Measurements from ENCODE around the gene GREB1. TPM values are rescaled to one million over a fixed set of nuclear protein-coding genes. Genes with fewer than 3 reads are reported as not detected.

Gene GREB1
- total RNA-seq, 1 donor from 2014 or later: 82.5 TPM

GRCh38 chr2:11550901-11551568, 17.2 kb downstream of the GREB1 start:
- peaks cover 11% of the 10 kb centered on the region for H3K36me3 Mint-ChIP-seq (ENCODE audit: insufficient read depth)
- H3K9me3 Mint-ChIP-seq (ENCODE audit: low read depth): peaks cover 4% of the 10 kb centered on the region
- H3K27me3 Mint-ChIP-seq: no peaks in the 10 kb centered on the region
- no peak for TF ChIP-seq CTCF (IDR thresholded peaks at IDR 0.05; ENCODE audit: unreplicated experiment)
- no peak for DNase-seq (ENCODE audit: low spot score, unreplicated experiment)
- no peak overlapping the region for H3K27ac Mint-ChIP-seq
- H3K4me3 Mint-ChIP-seq (ENCODE audit: low read depth): no peak overlapping the region
- H3K4me1 Mint-ChIP-seq (ENCODE audit: low read depth): peaks cover 11% of the 10 kb centered on the region

GRCh38 chr2:11551569-11552259, 17.9 kb downstream of the GREB1 start:
- H3K4me3 Mint-ChIP-seq (ENCODE audit: low read depth): no peak overlapping the region
- H3K9me3 Mint-ChIP-seq (ENCODE audit: low read depth): peaks cover 4% of the 10 kb centered on the region
- peaks cover 11% of the 10 kb centered on the region for H3K4me1 Mint-ChIP-seq (ENCODE audit: low read depth)
- peaks cover 13% of the 10 kb centered on the region for H3K36me3 Mint-ChIP-seq (ENCODE audit: insufficient read depth)
- no peaks in the 10 kb centered on the region for H3K27me3 Mint-ChIP-seq
- no peak for TF ChIP-seq CTCF (IDR thresholded peaks at IDR 0.05; ENCODE audit: unreplicated experiment)
- no peak overlapping the region for H3K27ac Mint-ChIP-seq
- DNase-seq (ENCODE audit: low spot score, unreplicated experiment): no peak

- Mint-ChIP-seq H3K4me3 (ENCODE audit: low read depth) (no peak overlapping the region), H3K27ac (no peak overlapping the region), H3K27me3 (no peaks in the 10 kb centered on the region), H3K9me3 (ENCODE audit: low read depth) (peaks cover 4% of the 10 kb centered on the region), H3K36me3 (ENCODE audit: insufficient read depth) (peaks cover 13% of the 10 kb centered on the region), H3K4me1 (ENCODE audit: low read depth) (peaks cover 11% of the 10 kb centered on the region)
- DNase-seq (ENCODE audit: low spot score, unreplicated experiment): no peak
- no peak for TF ChIP-seq CTCF (IDR thresholded peaks at IDR 0.05; ENCODE audit: unreplicated experiment)
These were observed 18.4 kb downstream of the GREB1 start for GRCh38 chr2:11552260-11552638.

- Mint-ChIP-seq H3K4me1 (ENCODE audit: low read depth) (peaks cover 16% of the 10 kb centered on the region), H3K4me3 (ENCODE audit: low read depth) (no peak overlapping the region), H3K27ac (no peak overlapping the region), H3K9me3 (ENCODE audit: low read depth) (peaks cover 4% of the 10 kb centered on the region), H3K27me3 (no peaks in the 10 kb centered on the region), H3K36me3 (ENCODE audit: insufficient read depth) (peaks cover 11% of the 10 kb centered on the region)
- TF ChIP-seq CTCF (IDR thresholded peaks at IDR 0.05; ENCODE audit: unreplicated experiment): no peak
- no peak for DNase-seq (ENCODE audit: low spot score, unreplicated experiment)
These were observed 20.0 kb downstream of the GREB1 start for GRCh38 chr2:11553661-11554398.

- no peak for DNase-seq (ENCODE audit: low spot score, unreplicated experiment)
- TF ChIP-seq CTCF (IDR thresholded peaks at IDR 0.05; ENCODE audit: unreplicated experiment): no peak
- H3K27me3 Mint-ChIP-seq: no peaks in the 10 kb centered on the region
- H3K9me3 Mint-ChIP-seq (ENCODE audit: low read depth): peaks cover 4% of the 10 kb centered on the region
- no peak overlapping the region for H3K4me3 Mint-ChIP-seq (ENCODE audit: low read depth)
- H3K36me3 Mint-ChIP-seq (ENCODE audit: insufficient read depth): peaks cover 11% of the 10 kb centered on the region
- no peak overlapping the region for H3K27ac Mint-ChIP-seq
- peaks cover 20% of the 10 kb centered on the region for H3K4me1 Mint-ChIP-seq (ENCODE audit: low read depth)
These were observed 20.5 kb downstream of the GREB1 start for GRCh38 chr2:11554399-11554716.

All from progenitor cell of endocrine pancreas (in vitro differentiated cells).